Keratinocyte (primary cell): ENCODE results near the gene TMOD1. TPM values are rescaled to one million over a fixed set of nuclear protein-coding genes. Genes with fewer than 3 reads are reported as not detected.

Source experiments
- DNase-seq: peaks from one replicate; pipeline ENCODE4 v3.0.0-alpha.2; 2011; ENCODE audit warnings: low read depth, missing footprints, low spot score
- FAIRE-seq: peaks from 2 replicates; lab custom pipeline; 2011; peaks lifted over from hg19 to GRCh38; lab: Jason Lieb, UNC
- H2AFZ ChIP-seq: 2 replicates; pipeline ENCODE4 v1.6.0; 2012; ENCODE audit warnings: low read length, control low read depth, inconsistent platforms; ENCODE audit not compliant: control insufficient read depth
- H3K27ac ChIP-seq: 2 replicates; pipeline ENCODE4 v1.5.1; 2011; ENCODE audit warnings: low read length; ENCODE audit not compliant: control insufficient read depth, insufficient read depth
- H3K27me3 ChIP-seq: 3 replicates; pipeline ENCODE4 v1.6.0; 2011; ENCODE audit warnings: low read length; ENCODE audit not compliant: control insufficient read depth, insufficient read depth; ENCODE audit errors: extremely low read depth
- H3K36me3 ChIP-seq, 2 experiments: 2 replicates in 1 of 2; 3 replicates in 1 of 2; pipeline ENCODE4 v1.5.1; 2011; ENCODE audit warnings: low read length in 2 of 2, mild to moderate bottlenecking in 1 of 2; ENCODE audit not compliant: control insufficient read depth in 2 of 2, insufficient read depth in 2 of 2; ENCODE audit errors: extremely low read depth in 1 of 2
- H3K4me1 ChIP-seq: 3 replicates; pipeline ENCODE4 v1.5.1; 2011; ENCODE audit warnings: low read length; ENCODE audit not compliant: control insufficient read depth, insufficient read depth; ENCODE audit errors: extremely low read depth
- H3K4me2 ChIP-seq: 3 replicates; pipeline ENCODE4 v1.6.0; 2011; ENCODE audit warnings: low read depth, low read length; ENCODE audit not compliant: control insufficient read depth, insufficient read depth; ENCODE audit errors: extremely low read depth
- H3K4me3 ChIP-seq, 3 experiments: fragments of 200-600 bp in 1 of 3; sonication (generic) in 1 of 3; 2 replicates in 2 of 3; 3 replicates in 1 of 3; pipeline ENCODE4 v1.5.1; 2011 to 2016; ENCODE audit warnings: low read length in 3 of 3, mild to moderate bottlenecking in 3 of 3, control low read depth in 2 of 3, inconsistent platforms in 1 of 3, low read depth in 1 of 3, mixed read lengths in 1 of 3, mixed run types in 1 of 3, moderate library complexity in 1 of 3; ENCODE audit not compliant: control insufficient read depth in 2 of 3, insufficient read depth in 2 of 3; ENCODE audit errors: extremely low read depth in 1 of 3
- H3K79me2 ChIP-seq: 2 replicates; pipeline ENCODE4 v1.6.0; 2012; ENCODE audit warnings: low read length; ENCODE audit not compliant: control insufficient read depth, insufficient read depth
- H3K9ac ChIP-seq: 3 replicates; pipeline ENCODE4 v1.6.0; 2011; ENCODE audit warnings: low read length; ENCODE audit not compliant: control insufficient read depth, insufficient read depth; ENCODE audit errors: extremely low read depth
- H3K9me1 ChIP-seq: 3 replicates; pipeline ENCODE4 v1.6.0; 2011; ENCODE audit warnings: low read length; ENCODE audit not compliant: control insufficient read depth, insufficient read depth; ENCODE audit errors: extremely low read depth
- H3K9me3 ChIP-seq: 2 replicates; pipeline ENCODE4 v1.5.1; 2012; ENCODE audit warnings: low read depth, low read length; ENCODE audit not compliant: control insufficient read depth
- H4K20me1 ChIP-seq: 3 replicates; pipeline ENCODE4 v1.6.0; 2011; ENCODE audit warnings: low read length; ENCODE audit not compliant: control insufficient read depth, insufficient read depth; ENCODE audit errors: extremely low read depth
- EZH2 ChIP-seq: IDR thresholded peaks from one replicate; pipeline ENCODE4 v1.6.1; 2012; ENCODE audit warnings: inconsistent platforms, mild to moderate bottlenecking, low read length, moderate library complexity
- dilution Hi-C: fragments of 300-500 bp; cut with MboI; formaldehyde crosslinking; loops from one replicate; pipeline ENCODE4 v1.7.0; 2020; ENCODE audit warnings: low sequenced_read_pairs; ENCODE audit not compliant: extremely low pct_ligation_motif_present
- polyA plus RNA-seq, 5 experiments: library from polyadenylated mRNA; depleted of rRNA in 3 of 5; stranded (reverse) in 3 of 5; stranded (forward) in 1 of 5; unstranded in 1 of 5; fragments of >200 nt; gene quantifications; 1 replicate in 1 of 5; 2 replicates in 3 of 5; 3 replicates in 1 of 5; pipeline versions ENCODE4 v1.2.1 to v1.2.3, GENCODE V29; 2011 to 2012; ENCODE audit warnings: missing spikeins in 2 of 5, low read depth in 1 of 5, low replicate concordance in 1 of 5
- TF ChIP-seq, protein P1 (sequence below), 3 experiments: IDR thresholded peaks in 1 of 3; conservative IDR thresholded peaks in 1 of 3; optimal IDR thresholded peaks in 1 of 3; 2 replicates in 2 of 3; 3 replicates in 1 of 3; pipeline versions ENCODE3 to v1.5.1; 2011; ENCODE audit warnings: low read length in 3 of 3, mild to moderate bottlenecking in 3 of 3, moderate library complexity in 2 of 3, control low read depth in 1 of 3, inconsistent platforms in 1 of 3; ENCODE audit not compliant: insufficient read depth in 2 of 3; ENCODE audit errors: extremely low read depth in 1 of 3

TMOD1 gene
- polyA plus RNA-seq, 1 donor (not counting 4 experiments of a cell fraction or from before 2014, with no cell fraction given), result not detected

DNA sequence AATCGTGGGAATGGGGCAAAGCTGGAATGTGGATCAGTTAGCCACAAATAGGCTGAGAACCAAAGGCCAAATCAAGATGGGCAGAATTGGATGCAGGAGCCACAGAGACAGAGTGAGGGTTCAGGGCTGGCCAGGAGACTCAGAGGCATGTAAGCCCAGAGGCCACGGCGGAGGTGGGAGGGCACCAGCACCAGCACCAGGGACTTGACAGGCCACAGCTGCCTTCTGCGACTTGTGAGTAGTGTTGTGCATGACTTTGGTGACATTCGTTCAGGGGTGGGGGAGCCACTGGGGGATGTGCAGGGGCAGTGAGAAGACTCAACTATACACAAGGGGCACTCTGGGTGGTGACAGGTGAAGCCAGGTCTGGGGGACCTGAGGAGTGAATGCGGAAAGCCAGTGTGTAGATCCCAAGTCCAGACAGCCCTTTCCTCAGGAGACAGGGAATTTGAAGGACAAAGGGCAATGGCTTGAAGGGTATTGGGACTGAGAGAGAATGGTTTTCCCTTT is 53.2 kb downstream of the TMOD1 start:
- Histone ChIP-seq H3K9ac (no peak overlapping the region), H3K27me3 (peaks cover 39% of the 10 kb centered on the region), H2AFZ (no peak overlapping the region), H3K9me3 (no peaks in the 10 kb centered on the region), H3K4me1 (no peaks in the 10 kb centered on the region), H3K4me3 (no peak overlapping the region), H4K20me1 (no peaks in the 10 kb centered on the region), H3K27ac (no peak overlapping the region), H3K79me2 (no peaks in the 10 kb centered on the region), H3K36me3 (no peaks in the 10 kb centered on the region), H3K9me1 (no peaks in the 10 kb centered on the region), H3K4me2 (no peak overlapping the region)
- FAIRE-seq, result no peak
- no peak for DNase-seq
- TF ChIP-seq EZH2, result no peak
- TF ChIP-seq, protein P1, sequence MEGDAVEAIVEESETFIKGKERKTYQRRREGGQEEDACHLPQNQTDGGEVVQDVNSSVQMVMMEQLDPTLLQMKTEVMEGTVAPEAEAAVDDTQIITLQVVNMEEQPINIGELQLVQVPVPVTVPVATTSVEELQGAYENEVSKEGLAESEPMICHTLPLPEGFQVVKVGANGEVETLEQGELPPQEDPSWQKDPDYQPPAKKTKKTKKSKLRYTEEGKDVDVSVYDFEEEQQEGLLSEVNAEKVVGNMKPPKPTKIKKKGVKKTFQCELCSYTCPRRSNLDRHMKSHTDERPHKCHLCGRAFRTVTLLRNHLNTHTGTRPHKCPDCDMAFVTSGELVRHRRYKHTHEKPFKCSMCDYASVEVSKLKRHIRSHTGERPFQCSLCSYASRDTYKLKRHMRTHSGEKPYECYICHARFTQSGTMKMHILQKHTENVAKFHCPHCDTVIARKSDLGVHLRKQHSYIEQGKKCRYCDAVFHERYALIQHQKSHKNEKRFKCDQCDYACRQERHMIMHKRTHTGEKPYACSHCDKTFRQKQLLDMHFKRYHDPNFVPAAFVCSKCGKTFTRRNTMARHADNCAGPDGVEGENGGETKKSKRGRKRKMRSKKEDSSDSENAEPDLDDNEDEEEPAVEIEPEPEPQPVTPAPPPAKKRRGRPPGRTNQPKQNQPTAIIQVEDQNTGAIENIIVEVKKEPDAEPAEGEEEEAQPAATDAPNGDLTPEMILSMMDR (optimal IDR thresholded peaks at IDR 0.05 in 1 of 3, IDR thresholded peaks at IDR 0.05 in 1 of 3, conservative IDR thresholded peaks at IDR 0.05 in 1 of 3; ENCODE audit: extremely low read depth in 1 of 3, insufficient read depth in 2 of 3, low read length in 3 of 3), result no peak
- dilution Hi-C loops, result no loop called here

DNA sequence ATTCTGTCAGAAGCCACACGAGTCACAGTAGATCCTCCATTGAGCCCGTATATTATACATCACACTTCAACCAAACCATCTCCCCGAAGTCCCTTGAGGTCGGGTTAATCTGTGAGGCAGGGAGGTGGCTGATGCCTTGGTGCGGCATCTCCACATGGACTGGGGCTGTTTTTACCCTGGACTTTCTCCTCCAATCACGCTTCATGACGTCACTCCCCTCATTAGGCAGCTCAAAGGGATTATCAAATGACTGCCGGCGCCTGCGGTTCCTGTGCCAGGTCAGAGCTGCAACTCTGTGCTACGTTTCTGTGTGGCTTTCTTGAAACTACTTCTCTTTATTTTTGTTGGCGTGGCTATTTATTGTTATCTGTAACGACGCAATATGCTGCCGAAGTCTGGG is 53.7 kb downstream of the TMOD1 start:
- H2AFZ ChIP-seq, result no peak overlapping the region
- H3K9me1 ChIP-seq, result no peaks in the 10 kb centered on the region
- FAIRE-seq, result no peak
- no peaks in the 10 kb centered on the region for H4K20me1 ChIP-seq
- H3K27me3 ChIP-seq, result peaks cover 39% of the 10 kb centered on the region
- no peak overlapping the region for H3K27ac ChIP-seq
- H3K9me3 ChIP-seq, result no peaks in the 10 kb centered on the region
- no peak overlapping the region for H3K4me2 ChIP-seq
- H3K9ac ChIP-seq, result no peak overlapping the region
- no peak overlapping the region for H3K4me3 ChIP-seq
- TF ChIP-seq EZH2, result no peak
- no peaks in the 10 kb centered on the region for H3K36me3 ChIP-seq
- H3K79me2 ChIP-seq, result no peaks in the 10 kb centered on the region
- no peaks in the 10 kb centered on the region for H3K4me1 ChIP-seq
- DNase-seq, result no peak
- dilution Hi-C loops, result no loop called here
